ENCODE results near the gene SELL. TPM values are rescaled to one million over a fixed set of nuclear protein-coding genes. Genes with fewer than 3 reads are reported as not detected.

The SELL gene
- total and polyA plus RNA-seq, 2 of the 4 experiments (the other 2 are of a cell fraction), result not detected

DNA sequence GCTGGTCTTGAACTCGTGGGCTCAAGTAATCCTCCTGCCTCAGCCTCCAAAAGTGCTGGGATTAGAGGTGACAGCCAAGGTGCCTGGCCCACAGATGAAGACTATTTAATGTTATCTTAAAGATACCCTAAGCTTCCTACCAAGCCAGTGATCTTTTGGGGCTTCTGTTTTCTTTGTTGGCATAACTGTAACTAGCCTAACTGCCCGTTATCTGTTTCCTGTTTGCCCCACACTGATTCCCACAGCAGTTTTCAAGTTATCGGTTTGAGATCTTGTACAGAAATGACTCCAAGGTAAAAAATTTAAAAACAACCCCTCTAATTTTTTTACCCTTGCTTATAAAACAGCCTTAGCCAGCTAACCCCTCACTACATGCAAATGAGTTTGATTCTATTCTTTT lies 12.4 kb downstream of the SELL start:
- Histone ChIP-seq H4K8ac (ENCODE audit: low read depth in 2 of 2, low read length in 2 of 2) (no peak overlapping the region), H3K14ac (replicated peaks; ENCODE audit: low read depth, low read length) (no peak overlapping the region), H3K27me3 (ENCODE audit: control insufficient read depth, insufficient read depth, low read length) (no peaks in the 10 kb centered on the region), H3K56ac (ENCODE audit: extremely low read depth, insufficient read depth, low read length) (no peak overlapping the region), H2AK5ac (ENCODE audit: low read depth, low read length) (no peak overlapping the region), H3K9ac (ENCODE audit: low read depth, low read length) (no peak overlapping the region), H3K9me3 (ENCODE audit: control insufficient read depth, insufficient read depth, low read length) (no peaks in the 10 kb centered on the region), H3K18ac (ENCODE audit: low read depth, low read length) (no peak overlapping the region), H4K91ac (ENCODE audit: insufficient read depth, low read depth, low read length) (no peak overlapping the region), H4K20me1 (ENCODE audit: insufficient read depth, low read length) (no peaks in the 10 kb centered on the region), H2BK15ac (ENCODE audit: low read depth, low read length) (no peak overlapping the region), H2BK5ac (ENCODE audit: low read depth, low read length, poor library complexity, severe bottlenecking) (no peak overlapping the region), H3K4ac (ENCODE audit: low read depth, low read length) (no peak overlapping the region), H3K23ac (ENCODE audit: low read depth, low read length) (no peak overlapping the region), H3K79me1 (ENCODE audit: low read depth in 1 of 2, low read length in 2 of 2) (no peaks in the 10 kb centered on the region), H3K4me2 (ENCODE audit: low read depth, low read length) (no peak overlapping the region), H3K4me1 (ENCODE audit: control insufficient read depth, insufficient read depth, low read length) (no peaks in the 10 kb centered on the region), H4K5ac (ENCODE audit: low read depth, low read length) (no peak overlapping the region), H3K36me3 (ENCODE audit: control insufficient read depth, insufficient read depth, low read length) (no peaks in the 10 kb centered on the region), H2BK120ac (ENCODE audit: low read depth, low read length) (no peak overlapping the region), H2AFZ (replicated peaks; ENCODE audit: low read length, poor library complexity) (no peak overlapping the region), H3K9me1 (ENCODE audit: insufficient read depth, low read length) (no peaks in the 10 kb centered on the region), H3K27ac (ENCODE audit: insufficient read depth, low read length) (no peak overlapping the region), H3K4me3 (ENCODE audit: insufficient read depth, low read depth, low read length) (no peak overlapping the region), H2AK9ac (replicated peaks; ENCODE audit: low read depth, low read length, poor library complexity) (no peak overlapping the region), H2BK20ac (ENCODE audit: low read depth, low read length) (no peak overlapping the region)
- POLR2A ChIA-PET (ENCODE audit: unreplicated experiment), result no interaction called here
- dilution Hi-C loops (cut with HindIII; ENCODE audit: low sequenced_read_pairs, unreplicated experiment) (no loop called here), in situ Hi-C loops (cut with MboI; ENCODE audit: low sequenced_read_pairs) (no loop called here), intact Hi-C loops (cut with micrococcal nuclease) (no loop called here)
- ATAC-seq (ENCODE audit: low read depth) (no peak), DNase-seq (no peak)
- BruUV-seq (replicated peaks), result no TSS peak
- CTCF ChIA-PET, result interaction anchor here (0.6 kb wide), 1 partner anchor 41 kb away, joined by 3 read pairs; no protein-coding TSS in a partner anchor
- no peak for TF ChIP-seq MAFK (IDR thresholded peaks at IDR 0.05; ENCODE audit: low read depth, low read length)
- no peak for TF ChIP-seq RCOR1 (IDR thresholded peaks at IDR 0.05; ENCODE audit: insufficient replicate concordance, low read length)
- TF ChIP-seq, protein P1, sequence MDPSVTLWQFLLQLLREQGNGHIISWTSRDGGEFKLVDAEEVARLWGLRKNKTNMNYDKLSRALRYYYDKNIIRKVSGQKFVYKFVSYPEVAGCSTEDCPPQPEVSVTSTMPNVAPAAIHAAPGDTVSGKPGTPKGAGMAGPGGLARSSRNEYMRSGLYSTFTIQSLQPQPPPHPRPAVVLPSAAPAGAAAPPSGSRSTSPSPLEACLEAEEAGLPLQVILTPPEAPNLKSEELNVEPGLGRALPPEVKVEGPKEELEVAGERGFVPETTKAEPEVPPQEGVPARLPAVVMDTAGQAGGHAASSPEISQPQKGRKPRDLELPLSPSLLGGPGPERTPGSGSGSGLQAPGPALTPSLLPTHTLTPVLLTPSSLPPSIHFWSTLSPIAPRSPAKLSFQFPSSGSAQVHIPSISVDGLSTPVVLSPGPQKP (IDR thresholded peaks at IDR 0.05; ENCODE audit: borderline replicate concordance, low read depth, low read length), result no peak
- TF ChIP-seq RFX5 (IDR thresholded peaks at IDR 0.05; ENCODE audit: low read depth, low read length), result no peak
- TF ChIP-seq, protein P2, sequence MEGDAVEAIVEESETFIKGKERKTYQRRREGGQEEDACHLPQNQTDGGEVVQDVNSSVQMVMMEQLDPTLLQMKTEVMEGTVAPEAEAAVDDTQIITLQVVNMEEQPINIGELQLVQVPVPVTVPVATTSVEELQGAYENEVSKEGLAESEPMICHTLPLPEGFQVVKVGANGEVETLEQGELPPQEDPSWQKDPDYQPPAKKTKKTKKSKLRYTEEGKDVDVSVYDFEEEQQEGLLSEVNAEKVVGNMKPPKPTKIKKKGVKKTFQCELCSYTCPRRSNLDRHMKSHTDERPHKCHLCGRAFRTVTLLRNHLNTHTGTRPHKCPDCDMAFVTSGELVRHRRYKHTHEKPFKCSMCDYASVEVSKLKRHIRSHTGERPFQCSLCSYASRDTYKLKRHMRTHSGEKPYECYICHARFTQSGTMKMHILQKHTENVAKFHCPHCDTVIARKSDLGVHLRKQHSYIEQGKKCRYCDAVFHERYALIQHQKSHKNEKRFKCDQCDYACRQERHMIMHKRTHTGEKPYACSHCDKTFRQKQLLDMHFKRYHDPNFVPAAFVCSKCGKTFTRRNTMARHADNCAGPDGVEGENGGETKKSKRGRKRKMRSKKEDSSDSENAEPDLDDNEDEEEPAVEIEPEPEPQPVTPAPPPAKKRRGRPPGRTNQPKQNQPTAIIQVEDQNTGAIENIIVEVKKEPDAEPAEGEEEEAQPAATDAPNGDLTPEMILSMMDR (conservative IDR thresholded peaks at IDR 0.05; ENCODE audit: low read depth, low read length), result no peak
- TF ChIP-seq FOS (IDR thresholded peaks at IDR 0.05; ENCODE audit: low read depth, low read length), result no peak
- no peak for TF ChIP-seq MAZ (IDR thresholded peaks at IDR 0.05; ENCODE audit: borderline replicate concordance, low read depth, low read length)
- TF ChIP-seq CEBPB (IDR thresholded peaks at IDR 0.05; ENCODE audit: low read depth, low read length), result no peak
- TF ChIP-seq POLR2A (IDR thresholded peaks at IDR 0.05; ENCODE audit: low read depth, low read length), result no peak
- no peak for TF ChIP-seq BHLHE40 (IDR thresholded peaks at IDR 0.05; ENCODE audit: low read depth, low read length)
- TF ChIP-seq, protein P3, sequence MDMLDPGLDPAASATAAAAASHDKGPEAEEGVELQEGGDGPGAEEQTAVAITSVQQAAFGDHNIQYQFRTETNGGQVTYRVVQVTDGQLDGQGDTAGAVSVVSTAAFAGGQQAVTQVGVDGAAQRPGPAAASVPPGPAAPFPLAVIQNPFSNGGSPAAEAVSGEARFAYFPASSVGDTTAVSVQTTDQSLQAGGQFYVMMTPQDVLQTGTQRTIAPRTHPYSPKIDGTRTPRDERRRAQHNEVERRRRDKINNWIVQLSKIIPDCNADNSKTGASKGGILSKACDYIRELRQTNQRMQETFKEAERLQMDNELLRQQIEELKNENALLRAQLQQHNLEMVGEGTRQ (IDR thresholded peaks at IDR 0.05; ENCODE audit: low read depth, low read length), result no peak
- no peak for TF ChIP-seq SMC3 (IDR thresholded peaks at IDR 0.05; ENCODE audit: low read depth, low read length)
- no peak for TF ChIP-seq RAD21 (IDR thresholded peaks at IDR 0.05; ENCODE audit: low read length)
- no peak for TF ChIP-seq NFE2L2 (IDR thresholded peaks at IDR 0.05; ENCODE audit: low read depth, low read length)
- TF ChIP-seq CHD1 (IDR thresholded peaks at IDR 0.05; ENCODE audit: low read depth, low read length), result no peak
- no peak for TF ChIP-seq MXI1 (IDR thresholded peaks at IDR 0.05; ENCODE audit: borderline replicate concordance, low read depth, low read length)
- no CpG with 5 or more reads among the region's 3 CpGs for WGBS, 2 experiments (ENCODE audit: extremely low coverage in 2 of 2, insufficient read length in 1 of 2)

All from IMR-90 (cell line).